ENCODE data around the gene RNF114.

The RNF114 gene

DNA sequence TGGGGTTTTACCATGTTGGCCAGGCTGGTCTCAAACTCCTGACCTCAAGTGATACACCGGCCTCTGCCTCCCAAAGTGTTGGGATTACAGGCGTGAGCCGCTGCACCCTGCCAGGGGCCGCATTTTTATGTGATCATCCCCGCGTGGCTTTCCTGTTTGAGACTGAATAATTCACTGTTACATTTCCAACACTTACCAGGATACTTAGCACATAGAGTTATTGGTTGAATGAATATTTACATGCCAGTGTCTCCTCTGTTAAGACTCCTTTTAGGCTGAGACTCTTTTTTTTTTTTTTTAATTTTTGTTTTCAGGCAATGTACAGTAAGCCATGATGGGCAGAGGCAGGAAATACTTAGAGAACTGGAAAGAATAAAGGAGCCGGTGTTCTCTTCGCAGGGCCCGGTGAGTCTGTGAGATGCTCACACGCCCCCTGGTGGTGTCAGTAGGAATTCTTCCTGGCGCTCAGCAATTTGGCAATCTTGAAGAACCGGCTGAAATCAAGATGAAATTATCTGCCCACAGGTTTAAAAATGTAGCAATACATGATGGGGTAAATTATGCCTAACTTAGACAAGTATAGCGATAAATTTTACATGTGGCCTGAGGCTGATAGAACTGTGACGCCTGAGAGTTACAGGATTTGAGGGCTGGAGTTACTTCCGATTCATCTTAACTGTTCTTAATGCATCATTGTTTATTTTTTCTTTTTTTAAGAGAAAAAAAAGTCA, 7.6 kb upstream of the RNF114 start:
- in situ Hi-C loops (cut with HindIII; ENCODE audit: low pct_ligation_motif_present, low sequenced_read_pairs): no loop called here
- Histone ChIP-seq H3K4me3 (ENCODE audit: low read depth, low read length) (no peak overlapping the region), H3K36me3 (replicated peaks) (no peaks in the 10 kb centered on the region), H3K27me3 (replicated peaks) (no peaks in the 10 kb centered on the region), H3K27ac (no peak overlapping the region)
- TF ChIP-seq, protein P1, sequence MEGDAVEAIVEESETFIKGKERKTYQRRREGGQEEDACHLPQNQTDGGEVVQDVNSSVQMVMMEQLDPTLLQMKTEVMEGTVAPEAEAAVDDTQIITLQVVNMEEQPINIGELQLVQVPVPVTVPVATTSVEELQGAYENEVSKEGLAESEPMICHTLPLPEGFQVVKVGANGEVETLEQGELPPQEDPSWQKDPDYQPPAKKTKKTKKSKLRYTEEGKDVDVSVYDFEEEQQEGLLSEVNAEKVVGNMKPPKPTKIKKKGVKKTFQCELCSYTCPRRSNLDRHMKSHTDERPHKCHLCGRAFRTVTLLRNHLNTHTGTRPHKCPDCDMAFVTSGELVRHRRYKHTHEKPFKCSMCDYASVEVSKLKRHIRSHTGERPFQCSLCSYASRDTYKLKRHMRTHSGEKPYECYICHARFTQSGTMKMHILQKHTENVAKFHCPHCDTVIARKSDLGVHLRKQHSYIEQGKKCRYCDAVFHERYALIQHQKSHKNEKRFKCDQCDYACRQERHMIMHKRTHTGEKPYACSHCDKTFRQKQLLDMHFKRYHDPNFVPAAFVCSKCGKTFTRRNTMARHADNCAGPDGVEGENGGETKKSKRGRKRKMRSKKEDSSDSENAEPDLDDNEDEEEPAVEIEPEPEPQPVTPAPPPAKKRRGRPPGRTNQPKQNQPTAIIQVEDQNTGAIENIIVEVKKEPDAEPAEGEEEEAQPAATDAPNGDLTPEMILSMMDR (IDR thresholded peaks at IDR 0.05; ENCODE audit: low read depth, low read length, missing control alignments): peak; percentile 95
- DNase-seq: peak; percentile 88

DNA sequence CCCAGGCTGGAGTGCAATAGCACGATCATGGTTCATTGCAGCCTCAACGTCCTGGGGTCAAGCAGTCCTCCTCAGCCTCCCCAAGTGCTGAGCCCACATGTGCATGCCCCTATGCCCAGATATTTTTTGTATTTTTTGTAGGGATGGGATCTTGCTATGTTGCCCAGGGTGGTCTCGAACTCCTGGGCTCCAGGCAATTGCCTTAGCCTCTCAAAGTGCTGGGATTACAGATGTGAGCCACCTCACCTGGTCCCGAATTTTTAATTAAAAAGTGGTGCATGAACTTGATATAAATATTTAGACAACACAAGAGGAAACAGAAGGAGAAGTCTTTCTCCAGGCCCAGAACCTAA, 7.1 kb upstream of the RNF114 start:
- no peaks in the 10 kb centered on the region for H3K27me3 ChIP-seq (replicated peaks)
- H3K27ac ChIP-seq: no peak overlapping the region
- TF ChIP-seq, protein P1 (IDR thresholded peaks at IDR 0.05; ENCODE audit: low read depth, low read length, missing control alignments): no peak
- H3K4me3 ChIP-seq (ENCODE audit: low read depth, low read length): no peak overlapping the region
- H3K36me3 ChIP-seq (replicated peaks): no peaks in the 10 kb centered on the region
- in situ Hi-C loops (cut with HindIII; ENCODE audit: low pct_ligation_motif_present, low sequenced_read_pairs): no loop called here
- DNase-seq: no peak

DNA sequence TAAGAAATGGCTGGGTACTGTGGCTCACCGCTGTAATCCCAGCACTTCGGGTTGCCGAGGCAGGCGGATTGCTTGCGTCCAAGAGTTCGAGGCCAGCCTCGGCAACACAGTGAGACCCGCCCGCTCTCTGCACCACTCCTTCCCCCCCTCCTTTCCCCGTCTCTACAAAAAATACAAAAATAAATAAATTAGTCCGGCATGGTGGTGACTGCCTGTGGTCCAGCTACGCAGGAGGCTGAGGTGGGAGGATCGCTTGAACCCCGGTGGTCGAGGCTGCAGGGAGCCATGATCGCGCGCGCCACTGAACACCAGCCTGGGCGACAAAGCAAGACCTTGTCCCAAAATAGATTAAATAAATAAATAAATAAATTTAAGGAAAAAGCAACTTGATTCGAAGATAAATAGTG, 448 bp upstream of the RNF114 start:
- Histone ChIP-seq H3K27me3 (replicated peaks) (no peaks in the 10 kb centered on the region), H3K4me3 (ENCODE audit: low read depth, low read length) (peak overlapping the region; percentile 92), H3K36me3 (replicated peaks) (no peaks in the 10 kb centered on the region), H3K27ac (peak overlapping the region; percentile 12)
- TF ChIP-seq, protein P1 (IDR thresholded peaks at IDR 0.05; ENCODE audit: low read depth, low read length, missing control alignments): no peak
- in situ Hi-C loops (cut with HindIII; ENCODE audit: low pct_ligation_motif_present, low sequenced_read_pairs): no loop called here
- no peak for DNase-seq

DNA sequence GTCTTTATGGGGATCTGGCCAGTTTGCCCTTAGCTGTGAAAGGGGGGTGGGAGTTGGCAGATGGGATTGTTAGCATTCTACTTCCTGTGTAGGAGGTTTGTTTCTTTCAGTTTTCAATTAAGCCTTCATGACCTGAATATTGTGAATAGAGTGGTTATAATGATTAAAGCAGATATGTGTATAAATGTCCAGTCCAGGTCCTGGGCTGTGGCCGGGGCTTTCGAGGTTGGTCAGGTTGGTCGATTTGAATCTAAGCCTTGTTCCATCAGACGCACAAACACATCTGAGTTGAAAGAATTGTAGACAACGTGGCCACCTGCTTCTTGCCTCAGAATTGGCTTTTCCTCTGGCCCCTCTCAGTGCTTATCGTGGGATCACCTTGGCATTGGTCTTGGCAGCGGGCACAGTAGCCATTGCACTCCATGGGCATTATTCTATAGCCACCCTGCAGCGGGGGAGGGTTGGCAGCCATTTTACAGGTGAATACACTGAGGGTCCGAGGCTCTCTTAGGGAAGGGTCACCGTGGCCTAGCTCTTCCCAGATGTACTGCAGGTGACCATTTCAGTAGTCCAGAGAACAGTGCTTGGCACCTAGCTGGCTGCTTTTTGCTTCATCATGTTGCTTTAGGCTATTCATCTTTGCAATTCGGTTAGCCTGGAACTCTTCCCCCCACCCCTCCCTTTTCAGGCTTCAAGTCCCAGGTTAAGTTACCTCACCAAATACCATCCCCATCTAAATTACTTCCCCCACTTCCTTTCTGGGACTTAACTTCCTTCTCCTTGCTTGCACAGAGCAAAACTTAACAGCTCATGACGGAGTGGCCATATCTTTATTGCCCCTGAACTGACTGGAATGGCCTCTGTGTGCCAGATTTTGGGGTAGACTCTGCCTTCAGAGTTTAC, 1.1 kb downstream of the RNF114 start:
- in situ Hi-C loops (cut with HindIII; ENCODE audit: low pct_ligation_motif_present, low sequenced_read_pairs): no loop called here
- H3K27ac ChIP-seq: peak overlapping the region; percentile 62
- DNase-seq: no peak
- peak overlapping the region; percentile 92 for H3K4me3 ChIP-seq (ENCODE audit: low read depth, low read length)
- H3K27me3 ChIP-seq (replicated peaks): no peaks in the 10 kb centered on the region
- TF ChIP-seq, protein P1 (IDR thresholded peaks at IDR 0.05; ENCODE audit: low read depth, low read length, missing control alignments): no peak
- peaks cover 6% of the 10 kb centered on the region for H3K36me3 ChIP-seq (replicated peaks)

DNA sequence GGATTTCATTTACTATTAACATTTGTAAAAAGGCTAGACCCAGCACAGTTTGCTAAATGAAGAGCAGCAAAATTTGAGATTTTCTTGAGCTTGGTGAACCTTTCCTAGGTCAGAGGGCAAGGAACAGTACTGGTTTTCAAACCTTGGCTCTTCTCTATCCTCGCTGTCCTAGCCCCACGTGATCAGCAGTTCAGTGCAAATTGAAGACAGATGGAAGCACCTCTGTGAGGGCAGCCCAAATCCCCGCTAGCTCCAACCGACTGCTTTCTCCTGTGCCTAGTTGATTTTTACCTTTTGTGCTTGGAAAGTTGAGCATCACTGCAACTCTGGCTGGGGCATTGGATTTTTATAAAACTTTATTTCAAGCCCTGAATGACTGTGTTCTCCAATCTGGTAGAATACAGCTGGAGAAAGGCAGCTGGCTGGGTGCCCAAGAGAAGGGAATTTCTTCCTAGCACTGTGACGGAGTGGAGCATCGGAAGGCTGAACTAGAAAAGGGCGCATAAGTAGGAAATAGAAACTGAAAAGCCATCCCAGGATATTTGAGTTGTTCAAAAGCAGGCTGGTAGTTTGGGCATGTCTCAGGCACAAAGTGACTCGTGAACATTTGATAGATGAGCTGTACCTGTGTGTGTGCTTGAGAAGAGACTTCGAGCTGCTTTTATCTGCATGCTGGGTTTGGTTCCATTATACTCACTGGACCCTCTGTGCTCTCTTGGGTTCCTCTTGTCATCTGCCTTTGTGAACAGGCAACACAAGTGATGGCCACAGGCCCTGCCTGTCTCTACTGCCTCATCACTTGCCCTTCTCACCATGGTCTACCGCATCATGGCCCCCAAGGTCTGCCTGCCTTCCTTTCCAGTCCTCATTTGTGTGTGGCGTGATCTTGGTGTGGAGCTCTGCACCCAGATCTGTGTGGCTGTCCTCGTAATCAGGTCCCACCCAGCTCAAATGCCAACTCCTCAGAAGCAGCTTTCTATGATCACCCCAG, 2.3 kb downstream of the RNF114 start:
- TF ChIP-seq, protein P1 (IDR thresholded peaks at IDR 0.05; ENCODE audit: low read depth, low read length, missing control alignments): no peak
- Histone ChIP-seq H3K27ac (peak overlapping the region; percentile 14), H3K27me3 (replicated peaks) (no peaks in the 10 kb centered on the region), H3K4me3 (ENCODE audit: low read depth, low read length) (no peak overlapping the region), H3K36me3 (replicated peaks) (peaks cover 9% of the 10 kb centered on the region)
- DNase-seq: peak; percentile 82
- in situ Hi-C loops (cut with HindIII; ENCODE audit: low pct_ligation_motif_present, low sequenced_read_pairs): no loop called here
